NCI-H526 (cell line): Measurements from ENCODE around the gene KCNMA1.

Experiments used
- DNase-seq, 2 experiments: peaks; one replicate each; lab custom pipeline; 2025; lab: John Stamatoyannopoulos, UW

KCNMA1 gene

DNA sequence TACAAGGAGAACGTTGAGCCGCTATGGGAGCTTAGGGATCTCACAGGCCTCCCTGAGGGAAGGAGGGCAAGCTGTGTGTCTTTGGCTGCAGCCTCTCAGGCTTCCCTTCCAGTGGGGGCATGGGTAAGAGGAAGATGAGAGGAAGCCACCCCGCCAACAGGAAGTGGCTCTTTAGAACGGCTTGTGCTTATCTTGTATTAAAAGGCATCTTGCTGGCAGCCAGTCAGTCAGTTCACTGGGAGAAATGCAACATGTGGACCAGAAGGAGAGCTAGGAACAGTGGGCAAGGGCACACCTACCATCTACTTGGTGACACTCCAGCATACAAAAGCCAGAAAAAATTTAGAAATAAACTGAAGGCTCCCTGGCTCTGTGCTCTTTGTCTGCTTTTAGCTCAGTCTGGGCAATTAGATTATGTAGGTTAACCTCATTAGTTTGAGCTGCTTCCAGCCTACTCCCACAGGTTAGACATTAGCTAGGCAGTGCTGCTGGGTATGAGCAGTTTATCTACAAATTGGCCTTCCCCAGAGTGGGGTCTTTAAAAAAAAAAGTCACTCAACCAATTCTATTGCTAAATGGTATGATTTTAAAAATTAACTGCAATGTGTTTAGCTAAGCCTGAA is 595.9 kb downstream of the KCNMA1 start:
- no peak for DNase-seq

DNA sequence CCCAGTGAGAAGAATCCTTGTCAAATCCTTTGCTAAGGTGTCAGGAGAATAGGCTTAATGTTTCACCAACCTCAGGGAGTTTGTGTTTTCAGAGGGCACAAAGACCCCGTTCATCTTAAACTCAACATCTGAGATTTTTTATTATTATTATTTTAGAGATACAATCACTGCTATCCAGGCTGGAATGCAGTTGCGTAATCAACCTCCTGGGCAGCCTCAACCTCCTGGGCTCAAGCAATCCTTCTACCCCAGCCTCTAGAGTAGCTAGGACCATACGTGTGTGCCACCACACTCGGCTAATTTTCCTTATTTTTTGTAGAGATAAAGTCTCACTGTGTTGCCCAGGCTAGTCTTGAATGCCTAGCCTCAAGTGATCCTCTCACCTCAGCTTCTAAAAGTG is 599.2 kb downstream of the KCNMA1 start:
- DNase-seq = no peak

DNA sequence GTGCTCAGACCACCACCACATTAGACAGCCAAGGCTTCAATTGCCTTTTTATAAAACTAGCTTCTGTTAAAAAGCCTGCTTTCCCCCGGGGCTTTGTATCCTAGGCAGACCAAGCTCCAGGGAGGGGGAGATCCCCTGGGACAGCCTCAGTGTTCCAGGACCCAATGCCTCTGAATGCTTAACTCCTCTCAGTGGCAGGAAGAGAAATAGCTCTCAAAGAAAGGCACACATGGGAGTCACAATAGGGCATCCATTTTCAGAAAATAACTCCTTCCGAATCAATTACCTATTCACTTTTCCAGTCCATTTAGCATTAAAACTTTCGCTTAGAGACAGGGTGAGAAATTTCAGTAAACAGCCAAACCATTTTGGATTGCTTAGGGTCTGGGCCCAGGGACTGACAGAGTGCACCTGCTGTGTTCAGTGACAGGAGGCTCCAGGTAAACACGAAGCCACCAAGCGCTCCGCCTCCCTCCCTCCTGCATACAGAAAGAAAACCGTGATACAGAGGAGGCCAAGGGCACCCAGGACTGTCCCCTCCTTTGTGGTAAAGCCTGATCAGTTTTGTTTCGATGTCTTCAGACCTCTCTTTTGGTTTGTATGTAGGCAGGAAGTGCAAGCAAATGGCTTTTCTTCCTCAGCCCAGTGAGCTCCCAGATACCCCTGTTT is 599.7 kb downstream of the KCNMA1 start:
- peak; percentile 11 to 67 for DNase-seq

DNA sequence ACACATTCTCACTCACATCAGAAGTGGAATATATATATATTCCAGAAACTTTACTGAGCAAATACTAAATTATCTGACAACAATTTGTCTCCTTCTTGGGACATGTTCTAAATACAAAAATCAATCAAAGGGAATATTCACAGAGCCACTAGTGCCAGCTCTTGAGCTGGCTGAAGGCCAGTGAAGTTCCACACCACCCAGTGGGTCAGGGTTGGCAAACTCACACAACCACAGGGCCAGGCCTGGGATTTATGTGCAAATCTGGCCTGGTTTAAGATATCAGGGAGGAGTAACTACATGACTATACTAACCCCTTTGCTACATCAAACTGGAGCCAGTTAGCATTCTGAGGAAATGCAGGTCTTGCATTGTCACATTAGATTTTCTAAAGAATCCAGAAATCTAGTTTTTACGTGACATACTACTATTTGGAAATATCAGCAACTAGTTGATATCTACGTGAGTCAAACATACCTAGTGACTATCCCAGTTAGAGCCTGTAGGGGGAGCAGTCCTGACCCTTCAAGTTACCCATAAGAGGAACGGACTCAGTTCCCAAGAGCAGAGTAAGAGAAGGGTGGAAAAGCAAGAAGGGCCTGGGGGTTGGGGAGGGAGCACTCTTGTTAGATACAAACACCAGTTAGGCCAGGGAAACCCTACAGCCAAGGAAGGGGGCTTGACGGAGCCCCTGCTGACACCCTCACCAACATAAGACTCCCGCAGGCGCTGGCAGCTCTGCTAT is 600.4 kb downstream of the KCNMA1 start:
- peak in 1 of 2 experiments; percentile 65 for DNase-seq

DNA sequence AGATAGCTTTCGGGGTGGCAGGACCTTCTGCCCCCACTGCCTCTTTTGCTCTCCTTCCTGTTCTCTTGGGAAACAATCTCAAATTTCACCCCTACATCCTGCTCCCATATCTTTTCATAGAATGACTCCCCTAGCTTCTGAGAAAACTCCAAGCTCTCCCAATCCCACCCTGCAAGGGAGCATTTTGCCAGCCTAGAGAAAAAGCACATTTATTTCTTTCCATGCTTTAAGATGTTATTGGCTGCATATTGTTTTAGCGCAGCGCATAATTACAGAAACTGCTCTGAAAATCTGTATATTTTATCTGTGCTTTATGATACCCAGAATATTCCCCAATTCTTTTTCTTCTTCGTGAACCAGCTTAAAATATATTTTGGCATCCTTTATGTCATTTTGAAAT is 601.3 kb downstream of the KCNMA1 start:
- DNase-seq = no peak

DNA sequence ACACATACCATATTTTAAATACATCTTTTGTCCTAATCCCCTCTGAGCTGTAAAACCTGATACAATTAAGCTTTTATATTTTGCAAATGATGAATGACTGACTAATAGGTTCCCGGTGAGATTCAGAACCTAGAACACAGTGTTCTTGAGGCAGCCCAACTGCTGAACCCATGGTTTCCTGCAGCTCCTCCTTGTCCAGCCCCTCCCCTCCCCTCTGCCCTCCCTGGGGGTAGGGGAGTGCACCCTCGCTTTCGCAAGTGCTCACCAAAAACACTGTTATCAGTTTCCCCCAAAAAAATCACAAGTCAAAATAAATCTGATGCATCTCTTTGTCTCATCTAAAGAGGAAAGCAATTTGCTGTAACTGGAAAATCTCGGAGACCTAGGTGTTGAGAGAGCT is 602.8 kb downstream of the KCNMA1 start:
- DNase-seq = no peak

DNA sequence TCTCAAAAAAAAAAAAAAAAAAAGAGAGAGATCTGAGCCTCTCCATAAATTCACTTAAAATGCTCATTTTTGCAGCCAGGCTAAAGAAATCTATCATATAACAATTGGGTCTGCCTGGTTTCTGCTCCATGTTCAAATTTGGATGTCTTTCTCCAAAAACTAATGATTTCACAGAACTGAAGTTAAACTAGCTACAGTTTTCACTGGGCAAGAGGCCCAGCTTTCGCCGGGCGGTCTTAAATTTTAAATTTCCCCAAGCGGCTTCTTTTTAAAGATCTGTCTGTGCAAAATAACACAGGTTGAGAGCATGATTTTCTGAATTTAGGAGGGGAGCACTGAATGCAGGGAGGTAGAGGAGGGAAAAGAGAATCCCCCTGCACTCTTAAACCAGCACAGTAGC is 603.4 kb downstream of the KCNMA1 start:
- DNase-seq = no peak

DNA sequence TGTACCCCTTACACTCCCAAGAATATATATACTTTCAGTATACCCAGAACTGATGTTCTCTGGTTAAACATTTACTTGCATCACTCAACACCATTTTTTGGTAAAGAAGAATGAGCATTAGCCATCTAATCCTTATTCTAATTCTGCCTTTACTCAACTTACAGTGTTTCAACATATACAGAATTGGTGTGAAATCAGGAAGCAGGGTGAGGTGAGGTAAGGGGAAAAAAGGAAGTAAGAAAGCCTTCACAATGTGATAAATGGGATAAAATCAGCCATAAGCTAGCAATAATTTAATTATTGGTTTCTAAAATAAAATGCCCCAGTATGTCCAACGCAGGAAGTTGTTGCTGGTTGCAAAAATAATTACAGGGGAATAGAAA is 605.4 kb downstream of the KCNMA1 start:
- DNase-seq = no peak

DNA sequence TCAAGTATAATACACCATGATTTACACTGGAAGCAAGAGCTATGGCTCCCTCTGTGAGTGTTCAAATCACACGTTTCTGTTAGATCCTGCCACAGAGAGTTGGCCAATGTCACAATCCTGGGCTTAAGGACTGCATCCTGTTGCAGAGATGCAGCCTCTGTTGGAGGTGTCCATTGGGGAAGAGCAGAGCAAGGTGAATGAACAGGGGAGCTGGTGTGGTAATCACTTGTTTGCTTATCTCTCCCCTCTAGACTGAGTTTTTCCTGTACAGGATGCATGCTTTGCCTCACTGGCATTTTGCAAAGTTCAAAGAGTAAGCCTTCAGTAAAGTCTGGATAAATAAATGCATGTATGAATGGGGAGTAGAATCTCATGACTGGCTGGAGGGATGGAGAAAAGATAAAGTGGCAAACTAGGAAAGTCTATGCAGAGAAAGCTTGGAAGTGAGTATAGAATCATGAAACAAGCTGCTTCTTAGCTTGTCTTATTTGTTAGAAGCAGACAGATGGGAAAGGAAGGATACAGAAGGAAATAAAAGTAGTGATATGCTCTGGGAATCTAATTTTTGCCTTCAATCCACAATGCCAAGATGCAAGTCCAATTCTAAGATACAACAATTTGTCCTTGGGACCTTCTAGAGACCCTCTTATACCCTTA is 605.9 kb downstream of the KCNMA1 start:
- DNase-seq = no peak

DNA sequence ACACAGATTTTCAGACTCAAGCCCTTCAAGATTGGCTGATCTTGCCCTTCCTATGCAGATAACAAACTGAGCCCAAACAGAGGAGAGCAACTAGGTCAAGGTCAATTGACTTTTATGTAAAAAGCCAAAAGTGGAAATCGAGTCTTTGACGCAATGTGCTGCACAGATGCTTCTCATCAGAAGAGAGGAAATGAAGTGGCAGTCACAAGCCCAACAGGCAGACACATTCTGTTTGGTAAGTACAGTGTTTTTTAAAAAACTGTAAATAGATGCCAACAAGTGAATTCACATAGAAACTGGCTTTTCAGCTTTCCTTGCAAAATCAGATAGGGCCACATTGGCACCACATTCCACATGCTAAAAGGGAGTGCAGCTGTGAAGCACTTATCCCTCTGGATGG is 606.6 kb downstream of the KCNMA1 start:
- no peak for DNase-seq

DNA sequence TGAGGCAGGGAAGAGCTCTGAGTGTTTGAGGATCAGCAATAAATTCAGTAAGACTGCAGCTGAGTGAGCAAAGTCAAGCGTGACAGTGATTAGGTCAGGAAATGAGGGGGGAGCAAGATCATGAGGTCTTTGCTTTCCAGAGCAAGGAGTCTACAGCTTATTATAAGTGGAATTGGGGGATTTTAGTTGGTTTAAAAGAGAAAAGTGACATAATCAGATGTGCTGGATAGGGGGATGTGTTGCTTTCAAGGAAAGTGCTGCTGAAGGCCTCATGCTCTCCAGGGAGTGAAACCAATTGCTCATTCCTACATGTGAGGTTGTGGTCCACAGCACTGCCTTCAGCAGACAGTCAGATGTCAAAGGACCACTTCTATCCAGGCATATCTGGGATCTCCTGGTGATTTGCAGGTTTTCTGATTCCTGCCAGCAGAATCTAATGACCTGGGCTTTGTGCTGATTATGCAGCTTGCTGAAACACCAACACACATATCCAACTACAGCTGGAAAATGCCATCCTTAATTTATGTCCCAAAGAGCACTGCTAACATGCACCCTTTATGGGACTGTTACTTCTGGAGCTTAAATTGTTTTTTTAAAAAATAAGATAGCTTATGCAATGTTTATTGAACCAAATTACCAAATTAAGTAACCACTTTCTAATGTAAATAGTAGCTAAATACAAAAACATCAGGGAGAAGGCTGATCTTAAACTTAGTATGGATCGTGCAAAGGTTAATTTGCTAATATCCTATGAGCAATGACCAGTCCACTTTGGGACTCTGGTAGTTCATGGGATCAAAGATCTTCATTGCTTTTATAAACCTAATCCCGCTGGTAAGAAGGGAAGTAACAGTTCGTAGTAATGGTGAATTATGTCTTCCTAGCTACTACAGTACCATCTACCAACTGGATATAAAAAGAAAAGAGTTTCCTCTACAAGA is 607.6 kb downstream of the KCNMA1 start:
- DNase-seq = no peak

DNA sequence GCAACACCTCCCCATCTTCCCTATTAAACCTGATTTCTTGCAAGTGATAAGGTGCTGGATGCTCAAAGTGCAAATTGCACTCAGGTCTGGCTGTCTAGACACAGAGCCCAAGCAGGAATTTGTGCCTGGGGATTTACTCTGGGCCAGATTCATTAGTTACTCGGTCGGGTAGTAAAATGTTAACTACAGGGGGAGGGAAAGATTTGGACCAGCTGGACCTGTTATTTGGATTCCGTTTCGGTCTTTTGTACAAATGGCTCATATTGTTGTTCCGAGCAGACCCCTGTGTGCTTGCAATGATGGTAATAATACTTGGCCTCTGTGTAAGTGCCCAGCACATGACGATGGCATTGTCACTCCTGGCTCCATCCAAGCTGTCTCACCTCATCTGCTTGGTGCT is 609.6 kb downstream of the KCNMA1 start:
- DNase-seq = no peak

DNA sequence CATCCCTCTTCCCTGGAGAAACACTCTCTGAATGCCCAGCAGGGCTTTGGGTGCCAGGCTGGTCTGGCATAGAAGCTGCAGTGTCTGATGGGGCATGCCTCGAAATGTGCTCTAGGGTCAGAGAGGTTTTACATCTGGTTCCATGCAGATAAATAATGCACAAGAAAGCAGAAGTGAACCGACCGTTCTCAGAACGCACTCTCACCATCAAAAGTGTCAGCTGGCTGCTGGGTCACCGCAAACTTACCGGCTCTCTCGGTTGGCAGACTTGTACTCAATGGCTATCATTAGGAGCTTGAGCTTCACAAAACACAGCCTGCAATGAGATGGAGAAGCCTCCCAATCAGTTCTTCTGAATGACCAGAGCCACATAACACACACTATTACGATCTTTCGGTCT is 610.0 kb downstream of the KCNMA1 start:
- DNase-seq = no peak

DNA sequence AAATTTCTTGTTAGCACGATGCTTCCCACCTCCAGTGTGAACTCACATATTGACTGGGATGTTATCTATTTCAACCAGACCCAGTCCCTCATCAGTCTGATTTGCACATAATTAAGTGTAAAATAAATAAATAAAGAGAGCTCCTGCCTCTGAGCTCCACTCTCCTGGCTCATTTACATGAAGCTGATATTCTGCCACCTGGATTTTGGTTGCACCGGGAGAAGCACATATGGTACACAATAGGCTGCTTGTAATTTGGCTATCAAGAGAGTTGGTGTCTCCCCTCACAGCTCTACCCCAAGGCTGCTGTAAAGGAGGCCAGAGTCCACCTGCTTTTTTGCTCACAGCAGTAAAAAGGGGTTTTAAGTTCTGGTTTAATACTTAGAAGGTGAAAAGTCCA is 610.5 kb downstream of the KCNMA1 start:
- peak; percentile 82 to 88 for DNase-seq

DNA sequence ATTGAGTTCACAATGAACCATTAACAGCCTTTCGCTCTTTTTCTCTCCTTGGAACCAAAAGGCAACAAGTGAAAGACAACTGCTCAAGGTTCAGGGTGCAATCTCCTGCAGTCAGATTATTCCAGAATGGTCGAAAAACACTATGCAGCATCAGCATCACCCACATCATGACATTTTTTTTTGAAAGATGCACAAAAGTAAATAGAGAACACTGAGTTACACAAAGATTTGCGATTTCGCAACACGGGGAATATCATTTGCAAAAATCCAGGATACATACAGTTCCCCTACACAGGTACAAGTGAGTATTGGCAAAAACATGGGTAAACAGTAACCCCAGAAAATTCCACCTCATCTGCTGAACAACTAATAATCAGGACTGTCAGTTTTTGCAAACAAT is 611.5 kb downstream of the KCNMA1 start:
- DNase-seq = no peak

DNA sequence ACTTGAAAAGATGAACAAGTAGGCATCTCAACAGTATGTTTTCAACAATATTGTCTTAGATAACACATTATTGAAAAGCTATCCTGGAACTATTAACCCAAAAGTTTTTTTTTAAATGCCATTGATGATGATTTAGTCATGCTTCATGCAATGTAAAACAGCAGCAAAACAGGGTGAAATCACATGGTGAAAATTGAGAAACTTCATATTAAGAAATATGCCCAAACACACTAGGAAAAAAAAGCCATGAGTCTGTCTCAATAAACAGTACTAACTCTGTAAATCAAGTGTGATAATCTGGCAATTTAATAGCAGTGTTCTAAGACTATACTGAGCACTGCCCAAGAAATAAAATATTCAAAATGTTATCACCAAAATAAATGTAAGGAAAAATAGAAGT is 613.1 kb downstream of the KCNMA1 start:
- no peak for DNase-seq

DNA sequence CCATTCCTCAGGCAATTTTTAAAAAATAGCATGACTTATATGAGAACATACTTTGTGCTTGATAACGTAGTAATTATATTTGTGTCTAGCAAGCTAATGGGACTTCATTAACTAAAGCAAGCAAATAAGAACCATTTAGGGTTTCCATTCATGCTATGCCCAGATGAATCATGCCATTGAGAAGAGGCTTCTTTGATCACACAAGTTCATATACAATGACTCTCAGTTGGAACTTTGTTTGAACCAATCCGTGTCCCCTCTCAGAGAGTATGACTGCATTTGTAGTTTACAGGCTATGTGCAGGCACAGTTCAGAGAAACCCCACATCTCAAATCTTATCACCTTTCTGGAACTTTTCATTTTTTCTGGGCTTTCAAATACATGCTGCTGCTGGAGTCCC is 614.2 kb downstream of the KCNMA1 start:
- no peak for DNase-seq

DNA sequence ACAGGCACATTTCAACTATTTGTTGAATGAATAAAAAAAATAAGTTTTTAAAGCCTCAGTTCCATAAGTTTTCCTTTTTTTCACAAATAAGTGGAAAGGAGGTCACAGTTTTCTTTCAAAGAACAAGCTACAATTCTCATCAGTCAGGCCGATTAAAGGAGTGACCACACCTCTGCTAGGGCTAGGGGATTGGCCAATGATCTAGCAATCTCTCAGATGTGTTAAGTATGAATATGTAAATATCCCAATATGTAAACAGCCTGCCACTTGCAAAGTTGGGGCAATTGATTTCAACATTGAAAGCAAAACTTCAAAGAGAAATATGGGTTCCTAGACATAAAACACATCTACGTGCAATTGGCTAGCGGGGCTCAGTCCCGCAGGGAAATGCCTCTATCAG is 614.9 kb downstream of the KCNMA1 start:
- no peak for DNase-seq

DNA sequence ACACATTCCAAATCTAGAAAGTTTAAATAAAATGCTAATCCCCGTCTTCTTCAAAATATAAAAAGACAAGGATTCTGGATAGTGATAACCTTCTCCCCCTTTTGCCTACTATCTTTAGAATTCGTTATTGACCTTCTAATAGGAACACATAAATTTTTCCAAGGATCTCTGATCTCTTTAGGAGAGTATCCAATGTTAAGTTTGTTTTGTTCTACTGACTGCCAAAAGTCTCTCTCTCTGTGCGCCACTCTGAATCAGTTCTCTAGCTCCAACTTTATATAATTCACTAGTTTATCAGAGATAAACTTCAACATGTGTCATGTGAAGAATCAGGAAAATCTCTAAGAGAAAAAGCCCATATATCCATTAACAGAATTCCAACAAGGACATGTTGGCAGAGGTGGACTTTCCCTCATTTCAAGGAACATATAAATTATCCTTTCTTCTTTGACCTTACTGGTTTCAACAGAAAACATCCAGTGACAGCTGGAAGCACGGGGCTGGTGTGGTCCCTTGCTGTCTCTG is 615.6 kb downstream of the KCNMA1 start:
- DNase-seq = no peak

DNA sequence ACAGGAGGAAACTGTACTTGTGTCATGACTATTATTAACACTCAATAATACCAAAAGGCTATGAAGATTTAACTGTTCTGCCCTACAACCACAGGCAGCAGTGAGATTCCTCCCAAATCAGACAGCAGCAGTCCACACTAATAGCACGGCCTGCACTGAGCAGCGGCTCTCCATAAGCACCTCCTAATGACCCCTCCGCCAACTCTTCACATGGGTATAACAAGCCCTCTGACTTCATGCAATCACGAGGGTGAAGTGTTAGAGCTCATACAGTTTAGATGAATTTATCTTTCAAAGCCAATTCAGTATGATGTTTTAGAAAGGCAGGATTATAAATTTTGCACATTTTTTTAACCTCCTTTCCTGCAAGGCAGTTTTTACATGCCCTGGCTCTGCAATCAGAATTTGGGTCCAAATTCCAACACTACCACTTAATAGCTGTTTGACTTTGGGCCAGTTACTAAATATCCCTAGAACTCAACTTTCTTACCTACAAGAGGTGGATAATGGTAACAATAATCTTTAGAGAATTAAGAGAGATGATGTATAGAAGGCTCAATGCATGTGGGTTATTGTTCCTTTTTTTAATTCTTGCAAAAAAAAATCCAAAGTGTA is 617.1 kb downstream of the KCNMA1 start:
- DNase-seq = no peak

DNA sequence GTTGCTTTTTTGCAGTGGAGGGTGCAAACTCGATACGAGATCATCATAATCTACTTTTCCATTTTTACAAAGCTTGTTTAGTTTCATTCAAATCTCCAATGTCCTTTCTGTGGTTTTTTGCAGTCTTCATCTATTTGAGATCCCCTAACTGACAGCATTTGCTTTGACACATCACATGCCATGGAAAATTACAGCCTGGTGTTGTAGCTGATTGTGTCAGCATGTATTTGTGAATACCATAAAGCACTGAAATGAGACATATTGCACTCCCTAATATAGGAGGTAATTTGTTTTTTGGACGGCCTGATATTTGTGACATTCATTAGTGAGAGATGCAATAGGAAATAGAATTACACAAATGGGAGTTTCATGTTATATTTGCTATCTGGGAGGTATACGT is 620.8 kb downstream of the KCNMA1 start:
- DNase-seq = no peak
